Measurements from ENCODE around the gene SEMA5A.

GRCh38 chr5:9382522-9382921, 163.4 kb downstream of the SEMA5A start:
- TF ChIP-seq CTCF (IDR thresholded peaks at IDR 0.05; ENCODE audit: insufficient read depth, low read length) (no peak), REST (IDR thresholded peaks at IDR 0.05; ENCODE audit: insufficient replicate concordance, low read depth) (no peak), POLR2AphosphoS5 (IDR thresholded peaks at IDR 0.05; ENCODE audit: low read depth) (no peak), SPI1 (IDR thresholded peaks at IDR 0.05; ENCODE audit: borderline replicate concordance, low read depth) (no peak)
